HG02571 (cell line): ENCODE measurements around the gene ZNF691.
"Not testable (repeated sequence)": the region's sequence is repeated elsewhere in the genome, so short reads cannot be mapped to it uniquely, and the experiment has no call there.

Experiments
- ATAC-seq: cut with Tn5 transposase; IDR thresholded peaks from one replicate; pipeline ENCODE4 v1.9.1; 2021; ENCODE audit warnings: mild to moderate bottlenecking, moderate library complexity; ENCODE audit not compliant: unreplicated experiment

The ZNF691 gene

GRCh38 chr1:42853116-42853884 is 6.9 kb downstream of the ZNF691 start:
- ATAC-seq: no peak

- ATAC-seq: not testable (repeated sequence)
Observed at GRCh38 chr1:42856554-42856953, 10.1 kb downstream of the ZNF691 start.

- not testable (repeated sequence) for ATAC-seq
Observed at GRCh38 chr1:42859366-42859765, 13.0 kb downstream of the ZNF691 start.

GRCh38 chr1:42860339-42861013 is 14.1 kb downstream of the ZNF691 start:
- no peak for ATAC-seq

- no peak for ATAC-seq
Observed at GRCh38 chr1:42861014-42861399, 14.6 kb downstream of the ZNF691 start.

GRCh38 chr1:42866549-42866948 is 20.1 kb downstream of the ZNF691 start:
- no peak for ATAC-seq

GRCh38 chr1:42868466-42868865 is 22.1 kb downstream of the ZNF691 start:
- not testable (repeated sequence) for ATAC-seq

- ATAC-seq: not testable (repeated sequence)
Observed at GRCh38 chr1:42869254-42869653, 22.8 kb downstream of the ZNF691 start.

- not testable (repeated sequence) for ATAC-seq
Observed at GRCh38 chr1:42869751-42870150, 23.3 kb downstream of the ZNF691 start.

GRCh38 chr1:42873108-42873507 is 26.7 kb downstream of the ZNF691 start:
- not testable (repeated sequence) for ATAC-seq

GRCh38 chr1:42873670-42874069 is 27.3 kb downstream of the ZNF691 start:
- no peak for ATAC-seq

GRCh38 chr1:42876009-42876408 is 29.6 kb downstream of the ZNF691 start:
- ATAC-seq: no peak

GRCh38 chr1:42877380-42877779 is 31.0 kb downstream of the ZNF691 start:
- no peak for ATAC-seq

GRCh38 chr1:42880384-42880783 is 34.0 kb downstream of the ZNF691 start:
- no peak for ATAC-seq

- no peak for ATAC-seq
Observed at GRCh38 chr1:42886046-42886739, 39.8 kb downstream of the ZNF691 start.

- no peak for ATAC-seq
Observed at GRCh38 chr1:42886800-42887199, 40.4 kb downstream of the ZNF691 start.

GRCh38 chr1:42887366-42887765 is 41.0 kb downstream of the ZNF691 start:
- ATAC-seq: no peak

- no peak for ATAC-seq
Observed at GRCh38 chr1:42888013-42888633, 41.7 kb downstream of the ZNF691 start.

- no peak for ATAC-seq
Observed at GRCh38 chr1:42889264-42889663, 42.9 kb downstream of the ZNF691 start.

GRCh38 chr1:42891465-42892138 is 45.2 kb downstream of the ZNF691 start:
- ATAC-seq: no peak

GRCh38 chr1:42899960-42900359 is 53.5 kb downstream of the ZNF691 start:
- ATAC-seq: not testable (repeated sequence)
